Measurements from ENCODE around the gene OGT. TPM values are rescaled to one million over a fixed set of nuclear protein-coding genes. Genes with fewer than 3 reads are reported as not detected.
"Not testable (repeated sequence)": the region's sequence is repeated elsewhere in the genome, so short reads cannot be mapped to it uniquely, and the experiment has no call there.

Gene OGT
- total and polyA plus RNA-seq, 2 donors: 37.3 to 221 TPM

GRCh38 chrX:71546879-71547278 is 14.0 kb downstream of the OGT start:
- Histone ChIP-seq H3K27ac (ENCODE audit: low read depth) (no peak overlapping the region), H3K4me1 (ENCODE audit: insufficient read depth) (no peaks in the 10 kb centered on the region), H3K4me3 (ENCODE audit: low read depth, low read length) (no peak overlapping the region), H3K36me3 (ENCODE audit: insufficient read depth) (peaks cover 3% of the 10 kb centered on the region)
- DNase-seq (ENCODE audit: extremely low spot score): no peak
- WGBS: 96% methylated on average over 13 of the region's 13 CpGs

- 96% methylated on average over 7 of the region's 7 CpGs for WGBS
- peaks cover 3% of the 10 kb centered on the region for H3K36me3 ChIP-seq (ENCODE audit: insufficient read depth)
- H3K4me1 ChIP-seq (ENCODE audit: insufficient read depth): no peaks in the 10 kb centered on the region
Measured at GRCh38 chrX:71547339-71547738, 14.4 kb downstream of the OGT start.

GRCh38 chrX:71549986-71550385 is 17.1 kb downstream of the OGT start:
- WGBS: 86% methylated on average over 1 of the region's 1 CpG
- no peak for DNase-seq (ENCODE audit: extremely low spot score)
- no peak overlapping the region for H3K27ac ChIP-seq (ENCODE audit: low read depth)
- peaks cover 3% of the 10 kb centered on the region for H3K36me3 ChIP-seq (ENCODE audit: insufficient read depth)
- H3K4me3 ChIP-seq (ENCODE audit: low read depth, low read length): no peak overlapping the region
- H3K4me1 ChIP-seq (ENCODE audit: insufficient read depth): no peaks in the 10 kb centered on the region

More at GRCh38 chrX:71547339-71547738, 14.4 kb downstream of the OGT start:
- no peak for DNase-seq (ENCODE audit: extremely low spot score)
- Histone ChIP-seq H3K4me3 (ENCODE audit: low read depth, low read length) (no peak overlapping the region), H3K27ac (ENCODE audit: low read depth) (no peak overlapping the region)

GRCh38 chrX:71550578-71550977 is 17.7 kb downstream of the OGT start:
- H3K36me3 ChIP-seq (ENCODE audit: insufficient read depth): peaks cover 3% of the 10 kb centered on the region
- no peak overlapping the region for H3K4me3 ChIP-seq (ENCODE audit: low read depth, low read length)
- 25% methylated on average over 3 of the region's 3 CpGs for WGBS
- no peak for DNase-seq (ENCODE audit: extremely low spot score)
- no peaks in the 10 kb centered on the region for H3K4me1 ChIP-seq (ENCODE audit: insufficient read depth)
- H3K27ac ChIP-seq (ENCODE audit: low read depth): no peak overlapping the region

GRCh38 chrX:71556036-71556435 is 23.1 kb downstream of the OGT start:
- Histone ChIP-seq H3K4me3 (ENCODE audit: low read depth, low read length) (no peak overlapping the region), H3K4me1 (ENCODE audit: insufficient read depth) (no peaks in the 10 kb centered on the region), H3K27ac (ENCODE audit: low read depth) (no peak overlapping the region), H3K36me3 (ENCODE audit: insufficient read depth) (peaks cover 1% of the 10 kb centered on the region)
- WGBS: 84% methylated on average over 3 of the region's 3 CpGs
- DNase-seq (ENCODE audit: extremely low spot score): no peak

- H3K36me3 ChIP-seq (ENCODE audit: insufficient read depth): peaks cover 6% of the 10 kb centered on the region
- WGBS: 98% methylated on average over 5 of the region's 5 CpGs
- DNase-seq (ENCODE audit: extremely low spot score): no peak
Measured at GRCh38 chrX:71558920-71559319, 26.0 kb downstream of the OGT start.

GRCh38 chrX:71559773-71560172 is 26.9 kb downstream of the OGT start:
- H3K4me1 ChIP-seq (ENCODE audit: insufficient read depth); H3K27ac ChIP-seq (ENCODE audit: low read depth); H3K36me3 ChIP-seq (ENCODE audit: insufficient read depth); H3K4me3 ChIP-seq (ENCODE audit: low read depth, low read length); DNase-seq (ENCODE audit: extremely low spot score): not testable (repeated sequence)
- whole genome bisulfite sequencing: 92% methylated on average over 6 of the region's 6 CpGs

More at GRCh38 chrX:71558920-71559319, 26.0 kb downstream of the OGT start:
- H3K27ac ChIP-seq (ENCODE audit: low read depth): no peak overlapping the region
- H3K4me1 ChIP-seq (ENCODE audit: insufficient read depth): no peaks in the 10 kb centered on the region
- H3K4me3 ChIP-seq (ENCODE audit: low read depth, low read length): no peak overlapping the region

GRCh38 chrX:71563921-71564320 is 31.0 kb downstream of the OGT start:
- Histone ChIP-seq H3K27ac (ENCODE audit: low read depth) (no peak overlapping the region), H3K4me3 (ENCODE audit: low read depth, low read length) (no peak overlapping the region), H3K4me1 (ENCODE audit: insufficient read depth) (no peaks in the 10 kb centered on the region), H3K36me3 (ENCODE audit: insufficient read depth) (peaks cover 4% of the 10 kb centered on the region)
- no peak for DNase-seq (ENCODE audit: extremely low spot score)
- WGBS: 84% methylated on average over 1 of the region's 1 CpG

GRCh38 chrX:71565474-71566041 is 32.7 kb downstream of the OGT start:
- Histone ChIP-seq H3K36me3 (ENCODE audit: insufficient read depth) (peaks cover 4% of the 10 kb centered on the region), H3K4me3 (ENCODE audit: low read depth, low read length) (no peak overlapping the region), H3K4me1 (ENCODE audit: insufficient read depth) (no peaks in the 10 kb centered on the region), H3K27ac (ENCODE audit: low read depth) (no peak overlapping the region)
- no peak for DNase-seq (ENCODE audit: extremely low spot score)
- WGBS: 42% methylated on average over 9 of the region's 9 CpGs

- not testable (repeated sequence) for H3K4me1 ChIP-seq (ENCODE audit: insufficient read depth); H3K36me3 ChIP-seq (ENCODE audit: insufficient read depth); H3K27ac ChIP-seq (ENCODE audit: low read depth); H3K4me3 ChIP-seq (ENCODE audit: low read depth, low read length); DNase-seq (ENCODE audit: extremely low spot score)
- 88% methylated on average over 8 of the region's 8 CpGs for WGBS
Measured at GRCh38 chrX:71571390-71571789, 38.5 kb downstream of the OGT start.

- Histone ChIP-seq H3K4me3 (ENCODE audit: low read depth, low read length) (no peak overlapping the region), H3K36me3 (ENCODE audit: insufficient read depth) (no peaks in the 10 kb centered on the region), H3K27ac (ENCODE audit: low read depth) (no peak overlapping the region), H3K4me1 (ENCODE audit: insufficient read depth) (no peaks in the 10 kb centered on the region)
- DNase-seq (ENCODE audit: extremely low spot score): no peak
- WGBS: 77% methylated on average over 2 of the region's 2 CpGs
Measured at GRCh38 chrX:71573590-71573989, 40.7 kb downstream of the OGT start.

- H3K4me1 ChIP-seq (ENCODE audit: insufficient read depth): no peaks in the 10 kb centered on the region
- H3K4me3 ChIP-seq (ENCODE audit: low read depth, low read length): no peak overlapping the region
- H3K36me3 ChIP-seq (ENCODE audit: insufficient read depth): no peaks in the 10 kb centered on the region
- WGBS: 91% methylated on average over 24 of the region's 24 CpGs
- no peak overlapping the region for H3K27ac ChIP-seq (ENCODE audit: low read depth)
- no peak for DNase-seq (ENCODE audit: extremely low spot score)
Measured at GRCh38 chrX:71577682-71578081, 44.8 kb downstream of the OGT start.

GRCh38 chrX:71578253-71579135 is 45.6 kb downstream of the OGT start, which contains the start of gene GCNA:
Gene GCNA, plus strand, starts transcription at chrX:71578437. Its CDS starts 2,385 bp downstream, at chrX:71580822.
- no peak for DNase-seq (ENCODE audit: extremely low spot score)
- Histone ChIP-seq H3K36me3 (ENCODE audit: insufficient read depth) (no peaks in the 10 kb centered on the region), H3K27ac (ENCODE audit: low read depth) (no peak within 1 kb of the TSS), H3K4me3 (ENCODE audit: low read depth, low read length) (no peak within 1 kb of the TSS), H3K4me1 (ENCODE audit: insufficient read depth) (no peaks in the 10 kb centered on the region)
- WGBS: 98% methylated on average over 45 of the region's 48 CpGs
